ENCODE results near the gene ZDHHC7. TPM values are rescaled to one million over a fixed set of nuclear protein-coding genes. Genes with fewer than 3 reads are reported as not detected.

ZDHHC7 gene
- total and polyA plus RNA-seq, 9 of the 15 experiments (the other 6 are each of a cell fraction or from before 2014, with no cell fraction given) = 1.7 to 49.7 (median 37.4) TPM

- peak; percentile 82 for TF ChIP-seq POLR2H (tag; IDR thresholded peaks at IDR 0.05; ENCODE audit: low read depth)
- peak; percentile 59; the same call in 1 of the 2 replicates for TF ChIP-seq CREB1 (IDR thresholded peaks at IDR 0.05)
- TF ChIP-seq CREB1 (CRISPR knock-in tag; IDR thresholded peaks at IDR 0.05) = 0 out of 2 replicates have a peak, but pooled peaks have one; percentile 55
- TF ChIP-seq EZH2 (IDR thresholded peaks at IDR 0.05; ENCODE audit: borderline replicate concordance, low read depth, low read length) = no peak
- peak; percentile 76 for TF ChIP-seq CBX1 (IDR thresholded peaks at IDR 0.05; ENCODE audit: low read depth)
- TF ChIP-seq GATAD2A (IDR thresholded peaks at IDR 0.05) = no peak
- TF ChIP-seq HOXB6 (CRISPR knock-in tag; IDR thresholded peaks at IDR 0.05; ENCODE audit: borderline replicate concordance) = no peak
- TF ChIP-seq ZNF354B (CRISPR knock-in tag; IDR thresholded peaks at IDR 0.05) = no peak
- no peak for TF ChIP-seq ZNF121 (CRISPR knock-in tag; conservative IDR thresholded peaks at IDR 0.05)
- TF ChIP-seq FOSL1 (tag; conservative IDR thresholded peaks at IDR 0.05) = peak; percentile 63
- no peak for TF ChIP-seq NFATC3 (IDR thresholded peaks at IDR 0.05)
- TF ChIP-seq TAF7 (tag; IDR thresholded peaks at IDR 0.05) = no peak
- peak; percentile 15 to 57; a peak in 2 of 4 replicates for TF ChIP-seq MAZ (CRISPR knock-in tag; conservative IDR thresholded peaks at IDR 0.05 in 1 of 2, IDR thresholded peaks at IDR 0.05 in 1 of 2)
- no peak; the same call in 1 of the 2 replicates for TF ChIP-seq POLR2AphosphoS2 (IDR thresholded peaks at IDR 0.05; ENCODE audit: low read length)
- no peak; the same call in 1 of the 2 replicates for TF ChIP-seq PREB (CRISPR knock-in tag; IDR thresholded peaks at IDR 0.05)
- no peak for TF ChIP-seq DDX20 (tag; IDR thresholded peaks at IDR 0.05; ENCODE audit: low read depth)
- no peak for TF ChIP-seq THRA (IDR thresholded peaks at IDR 0.05)
- TF ChIP-seq ZBTB1 (CRISPR knock-in tag; IDR thresholded peaks at IDR 0.05; ENCODE audit: borderline replicate concordance, low read depth) = no peak
- no peak for TF ChIP-seq ADNP (tag; IDR thresholded peaks at IDR 0.05)
- TF ChIP-seq ZC3H8 (IDR thresholded peaks at IDR 0.05) = no peak
- TF ChIP-seq TSC22D4 (tag; IDR thresholded peaks at IDR 0.05) = no peak
- TF ChIP-seq ZNF23 (CRISPR knock-in tag; IDR thresholded peaks at IDR 0.05) = no peak
- peak; percentile 27; the same call in 1 of the 2 replicates for TF ChIP-seq MAX (CRISPR knock-in tag; IDR thresholded peaks at IDR 0.05)
- no peak for TF ChIP-seq MCM7 (IDR thresholded peaks at IDR 0.05)
- no peak for TF ChIP-seq PCBP2 (IDR thresholded peaks at IDR 0.05; ENCODE audit: low read depth, low read length, poor library complexity, severe bottlenecking)
Measured at GRCh38 chr16:85046931-85047866, 35.9 kb upstream of the ZDHHC7 start (continued).

Data from K562 (cell line).